GM18867 (cell line): ENCODE data around the gene ZFYVE21.

Experiments
- ATAC-seq: cut with Tn5 transposase; IDR thresholded peaks from one replicate; pipeline ENCODE4 v1.9.1; 2021; ENCODE audit warnings: mild to moderate bottlenecking, moderate library complexity; ENCODE audit not compliant: unreplicated experiment

ZFYVE21 gene

DNA sequence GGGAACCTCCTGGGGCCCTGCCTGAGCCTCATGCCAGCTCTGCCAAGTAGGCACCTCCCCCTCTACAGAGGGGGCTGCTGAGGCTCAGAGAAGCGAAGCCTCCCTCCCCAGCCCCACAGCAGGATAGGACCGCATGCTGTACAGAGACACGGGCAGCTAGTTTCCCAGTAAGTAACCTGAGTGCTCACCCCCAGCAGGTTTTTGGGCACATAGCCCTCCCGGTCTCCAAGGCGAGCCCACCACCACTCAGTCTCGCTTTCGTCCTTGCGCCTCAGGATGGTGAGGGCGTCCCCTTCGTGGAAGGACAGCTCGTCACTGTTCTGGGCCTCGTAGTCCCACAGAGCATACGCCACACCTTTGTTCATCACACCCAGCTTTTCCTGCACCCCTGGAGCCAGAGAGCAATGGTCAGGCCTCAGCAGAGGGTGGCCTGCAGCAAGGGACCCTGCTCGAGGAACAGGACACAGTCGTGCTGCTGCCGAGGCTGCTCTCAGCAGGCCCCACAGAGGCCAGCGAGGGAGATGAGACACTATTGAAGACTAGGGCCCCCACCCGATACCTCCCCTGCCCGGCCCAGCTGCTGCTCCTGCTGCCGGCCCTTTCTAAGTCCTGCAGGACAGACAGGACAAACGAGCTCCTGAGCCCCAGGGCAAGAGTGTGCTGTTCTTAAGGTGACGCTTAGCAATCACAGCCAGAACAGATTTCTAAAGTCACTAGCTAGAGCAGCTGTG is 20.4 kb downstream of the ZFYVE21 start:
- no peak for ATAC-seq

DNA sequence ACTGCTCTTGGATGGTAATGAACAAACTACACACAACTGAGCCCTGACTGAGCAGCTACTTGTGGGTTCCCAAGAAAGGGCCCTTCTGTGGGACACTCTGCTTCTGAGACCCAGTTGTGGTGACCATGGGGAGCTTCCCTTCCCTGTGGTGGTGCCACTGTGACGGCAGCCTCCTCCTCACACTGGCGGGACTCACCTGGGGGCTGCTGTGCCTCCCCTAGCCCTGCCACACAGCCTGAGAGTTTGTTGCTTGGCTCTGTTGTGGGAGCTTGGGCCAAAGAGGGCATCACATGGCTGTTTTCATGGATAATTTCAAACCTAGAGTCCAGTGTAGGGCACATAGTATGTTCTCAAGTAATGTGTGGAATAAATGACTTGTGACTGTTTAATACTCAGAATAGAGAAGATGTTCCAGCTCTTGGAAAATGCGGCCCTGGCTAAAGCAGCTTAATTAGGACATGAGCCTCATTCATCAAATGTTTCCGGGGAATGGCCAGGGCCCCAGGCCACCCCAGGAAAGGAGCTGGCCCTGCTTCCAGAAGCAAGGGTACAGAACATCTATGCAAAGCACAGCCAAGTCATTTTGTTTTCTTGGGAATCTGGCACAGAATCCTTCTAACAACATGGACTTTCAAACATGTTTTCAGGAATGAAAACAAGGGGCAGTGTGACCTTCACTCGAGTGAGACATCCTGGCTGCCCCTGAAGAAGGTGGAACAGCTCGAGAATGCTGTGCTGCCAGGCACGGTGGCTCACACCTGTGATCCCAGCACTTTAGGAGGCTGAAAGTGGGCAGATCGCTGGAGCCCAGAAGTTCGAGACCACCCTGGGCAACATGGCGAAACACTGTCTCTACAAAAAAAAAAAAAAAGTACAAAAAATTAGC is 21.2 kb downstream of the ZFYVE21 start:
- no peak for ATAC-seq

DNA sequence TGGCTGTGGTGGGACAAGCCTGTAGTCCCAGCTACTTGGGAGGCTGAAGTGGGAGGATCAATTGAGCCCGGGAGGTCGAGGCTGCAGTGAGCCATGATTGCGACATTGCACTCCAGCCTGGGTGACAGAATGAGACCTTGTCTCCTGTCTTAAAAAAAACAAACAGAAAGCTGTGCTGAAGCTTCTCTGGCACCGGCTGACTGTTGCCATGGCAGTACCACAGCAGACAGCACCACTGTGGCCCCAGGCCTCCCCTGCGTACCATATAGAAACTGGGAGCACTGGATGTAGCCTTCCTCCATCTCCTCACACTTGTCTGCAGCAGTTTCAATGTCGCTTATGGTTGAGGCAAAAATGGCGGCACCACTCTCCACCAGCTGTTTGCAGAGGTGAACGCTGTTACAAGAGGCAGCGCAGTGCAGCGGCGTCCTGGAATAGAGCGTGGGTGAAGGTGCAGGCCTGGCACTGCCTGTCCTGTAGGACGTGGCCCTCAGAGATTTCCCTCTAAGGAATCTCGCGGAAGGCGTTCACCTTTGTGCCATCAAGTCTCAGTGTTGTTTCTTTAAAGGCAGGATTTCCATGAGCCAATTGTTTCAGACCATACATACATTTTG is 21.9 kb downstream of the ZFYVE21 start:
- no peak for ATAC-seq

DNA sequence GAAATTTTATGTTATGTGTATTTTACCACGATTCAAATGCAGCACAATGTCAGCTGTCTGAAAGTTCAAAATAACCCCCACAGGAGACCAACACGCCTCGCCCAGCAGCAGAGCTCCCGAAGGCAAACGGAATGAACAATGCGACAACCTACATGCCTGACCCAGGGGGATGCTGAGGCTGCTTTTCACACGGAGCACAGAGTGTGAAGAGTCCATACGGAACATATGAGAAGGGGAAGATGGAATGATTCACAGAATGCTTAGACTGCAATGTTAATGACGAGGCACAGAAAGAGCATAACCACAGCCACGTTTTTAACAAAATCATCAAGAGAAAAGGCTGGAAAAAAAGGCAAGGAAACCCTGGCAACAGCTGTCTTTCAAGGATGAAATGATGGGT is 22.6 kb downstream of the ZFYVE21 start:
- ATAC-seq = no peak

DNA sequence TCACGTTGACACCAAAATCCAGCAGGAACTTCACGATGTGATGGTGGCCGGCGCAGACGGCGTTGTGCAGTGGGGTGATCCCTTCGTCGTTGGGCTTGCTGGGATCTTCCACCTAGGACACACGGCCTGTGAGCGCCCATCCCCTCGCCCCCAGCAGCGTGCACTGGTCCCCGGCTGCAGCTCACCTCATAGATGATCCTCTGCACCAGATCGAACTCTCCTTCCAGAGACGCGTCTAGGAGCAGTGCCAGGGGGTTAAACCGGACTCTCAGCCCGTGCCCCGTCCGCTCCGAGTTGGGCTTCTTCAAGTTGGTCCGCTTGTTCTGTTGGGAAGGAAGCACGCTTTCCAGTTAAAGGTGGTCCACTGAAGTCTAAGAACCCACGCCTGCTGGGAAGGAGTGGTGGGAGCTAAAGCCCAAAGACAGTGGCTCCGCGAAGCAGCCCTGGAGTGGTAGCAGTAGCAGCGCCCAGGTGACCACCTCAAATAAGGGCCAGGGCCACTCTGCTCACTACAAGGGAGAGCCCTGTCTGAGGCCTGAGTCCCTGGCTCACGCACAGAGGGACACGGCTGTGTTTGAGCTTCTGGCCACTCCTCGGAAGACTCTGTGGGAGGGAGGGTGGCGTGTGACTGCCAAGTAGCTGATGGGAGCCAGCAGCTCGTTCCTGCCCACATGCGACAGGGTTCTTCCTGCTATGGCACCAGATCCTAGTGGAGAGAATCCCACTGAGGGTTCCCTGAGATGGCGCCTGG is 23.3 kb downstream of the ZFYVE21 start:
- ATAC-seq = no peak

DNA sequence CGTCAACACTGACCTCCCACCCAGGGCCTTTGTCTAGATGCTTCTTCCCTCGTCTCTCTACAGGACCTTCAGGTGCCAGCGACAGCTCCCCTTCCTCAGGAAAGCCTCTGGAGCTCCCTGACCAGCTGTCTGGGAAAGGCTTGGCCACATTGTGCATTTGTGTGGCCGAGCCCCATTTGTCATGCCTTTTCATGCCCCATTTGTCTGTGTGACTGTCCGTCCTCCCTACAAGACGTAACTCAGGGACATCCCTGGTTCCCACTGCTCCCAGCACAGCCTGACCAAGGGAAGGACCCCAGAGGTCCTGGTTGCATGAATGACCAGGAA is 23.8 kb downstream of the ZFYVE21 start:
- ATAC-seq = no peak

DNA sequence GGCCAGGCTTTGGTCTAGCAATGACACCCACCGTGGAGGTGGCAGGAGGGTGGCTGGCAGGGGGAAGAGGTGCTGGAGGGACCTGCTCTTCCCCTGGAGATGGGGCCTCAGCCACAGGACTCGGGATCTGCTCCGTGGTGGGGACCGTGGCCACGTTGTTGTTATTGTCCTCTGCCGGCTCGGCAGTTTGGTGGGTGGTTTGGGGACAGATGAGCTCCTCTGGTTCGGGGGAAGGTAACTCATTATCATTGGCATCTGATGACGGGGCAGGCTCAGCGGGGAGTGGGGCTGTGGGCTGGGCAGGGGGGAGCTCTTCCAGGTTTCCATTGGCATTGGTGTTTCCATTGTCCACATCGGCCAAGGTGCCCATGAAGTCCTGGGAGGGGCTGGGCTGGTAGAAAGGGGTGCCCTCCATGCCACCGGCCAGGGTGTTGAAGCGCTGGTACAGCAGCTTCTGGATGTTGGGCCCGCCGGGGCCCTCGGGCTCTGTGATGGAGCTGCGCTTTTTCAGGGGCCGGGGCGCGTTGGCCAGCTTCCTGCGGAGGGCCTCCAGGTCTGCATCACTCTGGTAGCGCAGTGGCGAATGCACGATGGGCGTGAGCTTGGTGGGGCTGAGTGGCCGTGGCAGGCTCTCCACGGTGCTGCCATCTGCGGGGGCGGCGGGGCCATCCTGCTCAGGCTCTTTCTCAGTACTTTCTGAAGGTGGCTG is 24.3 kb downstream of the ZFYVE21 start:
- no peak for ATAC-seq

DNA sequence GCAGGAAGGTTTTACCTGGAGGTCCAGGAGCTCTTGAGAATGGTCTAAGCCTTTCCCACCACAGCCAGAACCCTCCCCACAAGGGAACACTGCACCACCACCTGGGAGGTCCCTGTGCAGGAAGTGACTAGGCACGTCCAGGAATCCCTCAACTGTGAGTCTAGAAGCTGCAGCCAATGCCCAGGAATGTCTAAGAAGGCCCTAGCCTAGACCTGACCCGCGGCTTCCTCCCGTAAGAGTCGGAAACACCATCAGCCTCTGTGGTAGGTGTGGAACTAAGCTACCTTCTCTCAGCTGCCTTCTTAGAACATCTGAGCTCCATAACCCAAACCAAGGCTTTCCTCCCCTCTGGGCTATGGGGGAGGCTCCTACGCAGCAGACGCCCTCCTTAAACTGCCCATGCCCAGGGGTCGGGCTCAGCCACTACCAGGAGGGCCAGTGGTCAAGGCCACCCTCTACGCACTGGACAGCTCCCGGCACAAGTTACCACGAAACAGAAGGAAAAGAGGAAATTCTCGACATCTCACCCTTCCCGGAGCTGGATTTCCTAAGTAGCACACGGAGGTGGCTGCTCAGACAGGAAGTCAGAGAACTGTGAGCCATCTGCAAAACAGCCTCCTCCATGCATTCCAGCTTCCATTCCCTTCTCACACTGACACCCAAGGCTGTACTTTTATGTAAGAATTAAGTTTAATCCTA is 25.5 kb downstream of the ZFYVE21 start:
- no peak for ATAC-seq

DNA sequence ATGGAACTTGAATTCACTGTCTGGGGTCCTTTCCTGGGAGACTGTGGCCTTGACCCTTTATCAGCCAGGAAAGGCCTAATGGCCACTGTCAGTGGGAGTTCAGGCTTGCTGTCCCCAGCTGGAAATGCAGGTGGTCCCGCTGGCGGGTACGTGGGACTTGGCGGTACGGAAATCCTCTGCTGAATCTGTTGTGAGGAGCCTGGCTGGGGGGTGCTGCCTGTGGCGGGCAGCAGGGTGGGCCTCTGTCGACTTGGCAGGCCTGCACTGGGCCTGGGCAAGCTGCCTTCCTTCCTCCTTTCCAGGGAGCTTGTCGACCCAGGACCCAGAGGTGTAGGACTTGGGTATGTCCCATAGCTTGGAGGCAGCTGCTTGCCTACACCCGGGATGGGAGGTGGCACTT is 26.3 kb downstream of the ZFYVE21 start:
- ATAC-seq = no peak

DNA sequence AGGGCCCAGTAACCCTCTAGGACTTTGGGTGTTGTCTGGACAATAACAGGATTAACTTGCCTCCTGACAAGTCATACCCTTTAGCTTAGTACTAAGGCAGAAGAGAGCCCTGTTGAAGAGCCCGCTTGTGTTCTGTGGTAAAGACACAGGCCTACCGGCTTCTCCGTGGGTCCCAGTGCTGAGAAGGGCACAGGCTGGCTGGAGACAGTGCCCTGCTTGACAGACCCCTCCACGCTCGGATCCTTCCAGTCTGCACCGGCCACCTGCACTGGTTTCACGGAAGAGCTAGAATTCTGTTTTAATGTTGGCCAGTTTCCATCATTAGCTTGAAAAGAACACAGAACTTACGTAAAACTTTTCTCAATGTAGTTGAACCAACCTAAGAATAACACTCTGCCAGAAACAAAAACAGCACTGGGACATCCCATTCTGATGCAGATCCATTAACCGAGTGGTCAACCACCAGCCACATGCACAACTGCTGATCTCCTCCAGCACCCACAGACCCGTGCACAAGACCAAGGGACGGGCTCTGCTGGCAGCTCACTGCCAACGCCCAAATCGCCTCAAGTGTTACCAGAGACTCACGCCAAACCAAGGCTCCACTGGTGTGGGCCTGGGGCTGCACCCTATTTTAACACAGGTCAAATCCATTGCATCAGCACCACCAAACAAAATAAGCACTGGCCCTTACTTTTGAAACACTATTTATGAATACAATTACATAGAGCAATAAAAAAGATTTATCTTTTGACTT is 27.1 kb downstream of the ZFYVE21 start:
- no peak for ATAC-seq

DNA sequence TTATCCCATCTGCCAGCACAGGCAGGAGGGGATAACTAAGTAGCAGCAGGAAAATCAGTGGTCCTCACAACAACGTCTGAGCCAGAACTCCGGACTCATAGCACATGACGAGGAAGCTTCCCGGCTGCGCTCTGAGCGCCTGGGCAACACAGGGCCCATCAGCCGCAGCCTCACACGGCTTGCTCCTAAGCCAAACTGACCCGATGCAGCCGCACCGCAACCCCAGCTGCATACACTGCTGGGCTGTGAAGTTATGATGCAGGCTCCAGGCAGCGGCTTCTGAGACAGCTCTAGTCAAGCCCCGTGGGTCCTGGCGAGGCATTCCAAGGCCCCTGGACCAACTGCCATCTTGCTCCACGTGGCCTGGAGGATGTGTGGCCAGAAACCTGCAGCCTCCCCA is 28.1 kb downstream of the ZFYVE21 start:
- ATAC-seq = no peak

DNA sequence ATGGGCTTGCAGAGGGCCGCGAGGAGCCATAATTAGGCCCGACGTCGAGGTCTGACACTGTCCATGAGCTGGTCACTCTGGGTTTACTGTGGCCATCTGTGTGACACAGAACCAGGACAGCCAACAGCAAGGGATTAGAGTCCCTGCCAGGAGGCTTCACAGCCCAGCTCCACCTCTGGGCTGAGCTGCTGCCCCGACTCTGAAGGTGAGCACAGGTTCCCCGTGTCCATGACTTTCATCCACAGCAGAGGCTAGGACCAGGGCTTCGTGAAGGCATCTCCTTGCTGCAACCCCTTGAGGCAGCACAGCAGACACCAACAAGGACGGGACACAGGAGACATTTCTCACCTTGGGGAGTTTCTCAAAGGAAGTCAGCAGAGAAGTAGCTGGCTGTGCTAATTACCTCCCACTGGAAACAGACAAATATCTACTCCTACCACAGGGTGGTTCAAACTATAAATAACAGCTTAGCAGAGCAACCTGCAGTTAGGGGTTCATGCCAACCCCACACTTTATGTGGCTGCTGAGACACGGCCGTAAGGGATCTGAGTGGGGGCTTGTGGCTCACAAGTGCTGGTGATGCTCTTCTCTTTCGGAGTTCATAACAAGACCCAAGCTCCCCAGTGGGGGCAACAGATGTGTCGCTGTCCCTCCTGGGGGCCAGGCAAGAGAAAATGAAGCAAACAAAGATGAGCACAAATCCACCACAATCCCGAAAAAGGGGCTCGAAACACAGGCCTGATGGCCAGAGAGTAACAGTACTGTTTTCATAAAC is 29.2 kb downstream of the ZFYVE21 start:
- ATAC-seq = no peak

DNA sequence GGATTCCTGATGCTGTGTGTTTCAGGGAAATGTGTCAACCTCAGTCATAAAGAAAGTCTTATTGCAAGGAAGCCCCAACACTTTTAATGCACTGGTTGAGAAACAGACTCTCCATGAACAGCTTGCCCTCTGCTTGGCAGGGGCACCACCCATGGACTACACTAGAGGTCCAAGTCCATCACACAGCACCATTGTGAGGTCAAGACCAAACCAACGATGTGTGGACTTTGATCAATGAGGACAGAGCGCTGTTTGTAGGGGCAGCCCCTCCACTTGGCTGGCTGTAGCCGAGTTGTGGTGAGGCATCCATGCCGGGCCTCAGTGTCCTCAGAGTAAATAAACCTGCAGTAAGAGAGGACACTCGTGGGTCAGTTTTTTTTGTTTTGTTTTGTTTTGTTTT is 29.8 kb downstream of the ZFYVE21 start:
- no peak for ATAC-seq

DNA sequence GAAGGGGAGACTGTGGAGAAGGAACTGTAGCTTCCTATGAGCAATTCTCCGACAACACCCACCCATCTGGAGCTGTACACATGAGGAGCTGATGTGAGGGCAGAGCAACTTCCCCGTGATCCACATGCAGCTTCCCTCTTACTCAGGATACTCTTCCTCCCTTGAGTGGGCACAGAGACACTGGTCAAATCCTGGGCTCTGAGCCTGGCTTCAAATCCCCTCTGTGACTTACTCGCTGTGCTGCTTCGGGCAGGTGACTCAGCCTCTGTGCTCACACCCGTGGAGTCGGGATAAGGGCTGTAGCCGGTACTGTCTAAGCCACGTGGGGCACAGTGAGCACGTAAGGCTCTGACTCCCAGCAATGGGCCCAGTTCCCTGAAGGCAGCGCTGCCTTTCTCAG is 31.1 kb downstream of the ZFYVE21 start:
- ATAC-seq = no peak

DNA sequence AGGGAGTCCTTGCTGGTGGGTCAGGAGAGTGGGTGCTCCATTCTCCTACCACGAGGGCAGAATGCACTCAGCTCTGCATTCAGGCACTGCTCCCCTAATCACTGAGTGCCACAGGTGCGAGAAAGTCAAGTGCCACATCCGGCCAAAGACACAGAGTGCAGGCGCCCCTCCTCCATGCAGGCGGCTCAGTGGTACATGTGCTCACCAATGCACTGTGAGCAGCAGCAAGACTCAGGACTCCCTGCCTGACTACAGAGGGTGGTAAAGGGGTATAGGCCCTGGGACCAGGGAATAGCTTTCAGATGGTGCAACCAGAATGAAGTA is 32.9 kb downstream of the ZFYVE21 start:
- ATAC-seq = no peak

DNA sequence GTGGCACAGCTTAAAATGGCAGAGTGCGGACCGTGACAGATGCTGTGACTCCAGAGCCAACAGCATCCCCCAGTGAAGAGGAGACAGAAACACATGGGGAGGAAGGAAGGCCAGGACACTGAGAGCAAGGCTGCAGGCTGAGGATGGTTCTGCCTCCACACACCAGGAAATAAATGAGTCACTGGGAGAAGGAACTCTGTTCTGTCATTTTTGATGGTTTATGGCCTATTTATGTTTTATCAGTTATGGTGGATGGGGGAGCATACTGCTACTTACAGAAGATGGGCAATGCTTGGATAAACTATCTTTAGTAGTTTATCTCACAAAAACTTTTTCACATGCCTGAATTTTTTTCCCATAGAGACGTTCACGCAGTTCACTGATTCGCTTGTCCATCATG is 33.8 kb downstream of the ZFYVE21 start:
- no peak for ATAC-seq

DNA sequence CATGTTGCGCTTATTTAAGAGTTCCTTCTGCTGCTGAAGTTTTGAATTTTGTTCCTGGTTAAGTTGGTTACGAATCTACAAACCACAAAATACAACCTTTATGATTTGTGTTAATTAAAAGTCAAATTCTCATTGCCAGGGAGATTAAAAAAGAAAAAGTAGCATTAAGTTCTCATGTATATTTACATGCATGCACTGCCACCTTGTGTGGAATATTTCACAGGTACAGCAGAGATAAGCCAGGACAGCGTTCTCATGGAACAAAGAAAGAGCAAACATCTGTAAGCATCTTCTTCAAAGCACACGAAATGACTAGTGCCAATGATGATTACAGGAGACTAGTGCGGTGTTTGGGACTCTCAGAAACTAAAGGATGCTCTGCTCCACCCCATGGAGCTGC is 34.2 kb downstream of the ZFYVE21 start:
- ATAC-seq = no peak

DNA sequence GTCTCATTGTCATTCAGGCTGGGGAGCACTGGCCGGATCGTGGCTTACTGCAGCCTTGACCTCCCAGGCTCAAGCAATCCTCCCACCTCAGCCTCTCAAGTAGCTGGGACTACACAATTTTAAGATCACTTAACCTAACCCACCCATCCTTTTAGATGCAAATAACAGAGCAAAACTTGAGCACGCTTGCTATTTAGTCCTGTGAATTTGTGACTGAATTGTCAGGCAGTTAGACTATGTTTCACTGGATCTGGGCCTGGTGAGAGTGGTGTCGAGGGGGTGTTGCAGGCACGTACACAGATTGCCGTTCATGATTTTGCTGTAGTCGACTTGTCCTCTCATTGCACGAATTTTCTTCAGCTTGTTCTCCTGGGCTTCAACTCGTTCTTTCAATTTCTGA is 38.2 kb downstream of the ZFYVE21 start:
- ATAC-seq = no peak

DNA sequence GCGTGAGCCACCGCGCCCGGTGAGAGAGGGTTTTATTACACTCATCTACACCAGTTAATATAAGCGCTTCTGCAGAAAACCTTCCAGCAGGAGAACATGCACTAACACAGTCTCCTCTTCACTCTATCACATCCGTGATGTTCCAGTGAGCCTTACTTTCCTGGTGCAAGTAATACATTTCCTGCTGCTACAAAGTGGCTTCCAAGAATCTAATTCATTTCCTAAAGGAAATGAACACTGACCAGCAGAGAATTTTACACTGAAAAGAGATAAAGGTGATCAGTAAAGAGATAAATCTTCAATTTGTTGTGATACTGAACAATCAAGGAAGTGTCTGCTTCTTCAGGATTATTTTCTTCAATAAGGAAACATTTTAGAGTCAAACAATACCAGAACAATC is 39.5 kb downstream of the ZFYVE21 start:
- no peak for ATAC-seq
